Dendritic cell treated with granulocyte-macrophage colony-stimulating factor and Interleukin-4, amounts not matched to agents 40 ng/mL and 50 ng/mL, for 4 days (primary cell): ENCODE results near the gene ATG101.

Experiments used
- H3K27ac Mint-ChIP-seq: one replicate; pipeline ENCODE4 v1.8.0; 2022; ENCODE audit warnings: mild to moderate bottlenecking, mixed read lengths
- H3K27me3 Mint-ChIP-seq: one replicate; pipeline ENCODE4 v1.8.0; 2022; ENCODE audit warnings: mild to moderate bottlenecking, mixed read lengths
- H3K36me3 Mint-ChIP-seq: one replicate; pipeline ENCODE4 v1.8.0; 2022; ENCODE audit warnings: low read depth, mixed read lengths
- H3K4me1 Mint-ChIP-seq: one replicate; pipeline ENCODE4 v1.8.0; 2022; ENCODE audit warnings: low read depth, mixed read lengths
- H3K4me3 Mint-ChIP-seq: one replicate; pipeline ENCODE4 v1.8.0; 2022; ENCODE audit warnings: mild to moderate bottlenecking, moderate library complexity, mixed read lengths
- H3K9me3 Mint-ChIP-seq: one replicate; pipeline ENCODE4 v1.8.0; 2022; ENCODE audit warnings: mixed read lengths
- intact Hi-C: fragments of 100-400 bp; cut with micrococcal nuclease; formaldehyde crosslinking; loops from one replicate; pipeline ENCODE4 v1.15.0; 2022

The ATG101 gene

GRCh38 chr12:52069327-52070184 is at the start of gene ATG101:
Gene ATG101 (plus strand): TSS chr12:52069978. CDS start chr12:52073651, 3,673 bp downstream.
- Mint-ChIP-seq H3K27me3 (peaks cover 17% of the 10 kb centered on the region), H3K4me1 (peaks cover 56% of the 10 kb centered on the region), H3K36me3 (peaks cover 34% of the 10 kb centered on the region), H3K27ac (peak within 1 kb of the TSS; percentile 97), H3K4me3 (peak within 1 kb of the TSS; percentile 88), H3K9me3 (no peaks in the 10 kb centered on the region)
- intact Hi-C loops: loop anchor here (1.0 to 2.0 kb wide), 3 partner anchors 18 to 44 kb away; partner anchors contain the start of gene NR4A1

GRCh38 chr12:52020539-52021336 is 49.0 kb upstream of the ATG101 start:
- intact Hi-C loops: loop anchor here (1.0 kb wide), 1 partner anchor 16 kb away; no protein-coding TSS in a partner anchor
- Mint-ChIP-seq H3K27me3 (peaks cover 28% of the 10 kb centered on the region), H3K36me3 (no peaks in the 10 kb centered on the region), H3K4me3 (no peak overlapping the region), H3K27ac (peak overlapping the region; percentile 4), H3K4me1 (peaks cover 44% of the 10 kb centered on the region), H3K9me3 (no peaks in the 10 kb centered on the region)

GRCh38 chr12:52022841-52023181 is 47.0 kb upstream of the ATG101 start:
- Mint-ChIP-seq H3K9me3 (no peaks in the 10 kb centered on the region), H3K4me1 (peaks cover 50% of the 10 kb centered on the region), H3K36me3 (no peaks in the 10 kb centered on the region), H3K4me3 (peak overlapping the region; percentile 81), H3K27ac (peak overlapping the region; percentile 18), H3K27me3 (peaks cover 25% of the 10 kb centered on the region)
- intact Hi-C loops: loop anchor here (1.0 kb wide), 1 partner anchor 30 kb away; no protein-coding TSS in a partner anchor

- no peaks in the 10 kb centered on the region for H3K9me3 Mint-ChIP-seq
- no peaks in the 10 kb centered on the region for H3K36me3 Mint-ChIP-seq
- intact Hi-C loops: loop anchor here (1.0 kb wide), 1 partner anchor 30 kb away; no protein-coding TSS in a partner anchor
- peaks cover 24% of the 10 kb centered on the region for H3K27me3 Mint-ChIP-seq
- H3K27ac Mint-ChIP-seq: peak overlapping the region; percentile 99
- H3K4me3 Mint-ChIP-seq: peak overlapping the region; percentile 81
- H3K4me1 Mint-ChIP-seq: peaks cover 50% of the 10 kb centered on the region
Observed at GRCh38 chr12:52023182-52023975, 46.4 kb upstream of the ATG101 start.

- peak overlapping the region; percentile 81 for H3K4me3 Mint-ChIP-seq
- no peaks in the 10 kb centered on the region for H3K36me3 Mint-ChIP-seq
- H3K27ac Mint-ChIP-seq: peak overlapping the region; percentile 99
- intact Hi-C loops: loop anchor here (1.0 to 2.0 kb wide), 2 partner anchors 27 to 31 kb away; partner anchors contain the start of gene NR4A1
- peaks cover 22% of the 10 kb centered on the region for H3K27me3 Mint-ChIP-seq
- peaks cover 50% of the 10 kb centered on the region for H3K4me1 Mint-ChIP-seq
- no peaks in the 10 kb centered on the region for H3K9me3 Mint-ChIP-seq
Observed at GRCh38 chr12:52023976-52024688, 45.6 kb upstream of the ATG101 start.

- no peaks in the 10 kb centered on the region for H3K36me3 Mint-ChIP-seq
- H3K27me3 Mint-ChIP-seq: peaks cover 24% of the 10 kb centered on the region
- peak overlapping the region; percentile 76 for H3K4me3 Mint-ChIP-seq
- peaks cover 49% of the 10 kb centered on the region for H3K4me1 Mint-ChIP-seq
- peak overlapping the region; percentile 99 for H3K27ac Mint-ChIP-seq
- H3K9me3 Mint-ChIP-seq: no peaks in the 10 kb centered on the region
- intact Hi-C loops: loop anchor here (1.0 to 2.0 kb wide), 5 partner anchors 26 to 97 kb away; partner anchors contain the start of genes ATG101 and NR4A1
Observed at GRCh38 chr12:52024845-52025230, 44.9 kb upstream of the ATG101 start.

- Mint-ChIP-seq H3K4me1 (peaks cover 36% of the 10 kb centered on the region), H3K36me3 (no peaks in the 10 kb centered on the region), H3K4me3 (no peak overlapping the region), H3K9me3 (no peaks in the 10 kb centered on the region), H3K27ac (peak overlapping the region; percentile 99), H3K27me3 (peaks cover 17% of the 10 kb centered on the region)
- intact Hi-C loops: no loop called here
Observed at GRCh38 chr12:52026263-52026662, 43.5 kb upstream of the ATG101 start.

- no peak overlapping the region for H3K27ac Mint-ChIP-seq
- H3K27me3 Mint-ChIP-seq: peaks cover 14% of the 10 kb centered on the region
- no peaks in the 10 kb centered on the region for H3K36me3 Mint-ChIP-seq
- no peak overlapping the region for H3K4me3 Mint-ChIP-seq
- no peaks in the 10 kb centered on the region for H3K9me3 Mint-ChIP-seq
- peaks cover 38% of the 10 kb centered on the region for H3K4me1 Mint-ChIP-seq
- intact Hi-C loops: no loop called here
Observed at GRCh38 chr12:52027085-52027843, 42.5 kb upstream of the ATG101 start.

GRCh38 chr12:52029685-52030084 is 40.1 kb upstream of the ATG101 start:
- Mint-ChIP-seq H3K4me3 (no peak overlapping the region), H3K27me3 (peaks cover 14% of the 10 kb centered on the region), H3K9me3 (no peaks in the 10 kb centered on the region), H3K4me1 (peaks cover 37% of the 10 kb centered on the region), H3K36me3 (no peaks in the 10 kb centered on the region), H3K27ac (no peak overlapping the region)
- intact Hi-C loops: no loop called here

GRCh38 chr12:52032446-52032803 is 37.4 kb upstream of the ATG101 start:
- intact Hi-C loops: loop anchor here (2.0 kb wide), 1 partner anchor 36 kb away; the partner anchor contains the start of gene ATG101
- Mint-ChIP-seq H3K9me3 (no peaks in the 10 kb centered on the region), H3K27me3 (peaks cover 31% of the 10 kb centered on the region)

GRCh38 chr12:52032804-52033445 is 36.9 kb upstream of the ATG101 start:
- intact Hi-C loops: loop anchor here (1.0 to 2.0 kb wide), 2 partner anchors 18 to 36 kb away; partner anchors contain the start of genes ATG101 and NR4A1
- Mint-ChIP-seq H3K4me1 (peaks cover 37% of the 10 kb centered on the region), H3K9me3 (no peaks in the 10 kb centered on the region), H3K36me3 (no peaks in the 10 kb centered on the region), H3K27ac (peak overlapping the region; percentile 81), H3K27me3 (peaks cover 35% of the 10 kb centered on the region), H3K4me3 (peak overlapping the region; percentile 60)

More at GRCh38 chr12:52032446-52032803, 37.4 kb upstream of the ATG101 start:
- peaks cover 32% of the 10 kb centered on the region for H3K4me1 Mint-ChIP-seq
- no peaks in the 10 kb centered on the region for H3K36me3 Mint-ChIP-seq
- H3K4me3 Mint-ChIP-seq: no peak overlapping the region
- peak overlapping the region; percentile 81 for H3K27ac Mint-ChIP-seq
